NCI-H146 treated with DMSO at 0.1 percent for 48 hours (cell line): Measurements from ENCODE around the gene CMTM3.
A peak's percentile ranks its signal among the peaks of the same experiment; 100 is the strongest.
"Not testable (repeated sequence)": the region's sequence is repeated elsewhere in the genome, so short reads cannot be mapped to it uniquely, and the experiment has no call there.

Source experiments
- DNase-seq: peaks from one replicate; lab custom pipeline; 2025; ENCODE audit not compliant: unreplicated experiment; lab: John Stamatoyannopoulos, UW

The CMTM3 gene

DNA sequence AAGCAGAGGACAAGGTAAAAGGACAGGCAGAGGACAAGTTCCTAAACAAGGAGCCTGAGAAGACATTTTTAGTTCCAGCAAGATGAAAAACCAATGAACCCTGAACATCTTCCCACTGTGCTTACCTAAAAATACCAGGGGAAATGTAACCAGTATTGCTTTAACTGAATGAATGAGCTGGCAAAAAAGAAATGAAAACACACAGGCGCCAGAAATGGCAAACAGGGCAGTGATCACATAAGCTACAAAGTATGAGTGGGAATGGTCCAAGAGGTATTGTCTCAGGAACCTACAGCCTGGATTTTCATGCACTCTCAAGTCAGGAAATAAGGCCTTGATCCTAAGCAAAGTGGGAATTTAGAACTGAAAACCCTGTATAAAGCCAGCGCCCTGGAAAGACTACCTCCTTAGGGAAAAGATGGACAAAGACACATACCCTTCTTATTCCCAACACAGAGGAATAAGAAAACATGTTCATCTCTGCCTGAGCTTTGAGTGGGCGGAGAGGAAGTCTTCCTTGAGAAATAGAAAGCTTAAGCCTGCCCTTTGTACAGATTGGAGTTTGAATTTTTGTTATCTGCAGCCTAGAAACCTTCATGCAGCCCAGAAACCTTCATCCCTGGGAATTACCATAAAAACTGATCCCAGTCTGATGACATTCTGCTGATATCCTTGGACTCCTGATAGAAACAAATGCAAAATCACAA is 23.1 kb upstream of the CMTM3 start:
- no peak for DNase-seq

DNA sequence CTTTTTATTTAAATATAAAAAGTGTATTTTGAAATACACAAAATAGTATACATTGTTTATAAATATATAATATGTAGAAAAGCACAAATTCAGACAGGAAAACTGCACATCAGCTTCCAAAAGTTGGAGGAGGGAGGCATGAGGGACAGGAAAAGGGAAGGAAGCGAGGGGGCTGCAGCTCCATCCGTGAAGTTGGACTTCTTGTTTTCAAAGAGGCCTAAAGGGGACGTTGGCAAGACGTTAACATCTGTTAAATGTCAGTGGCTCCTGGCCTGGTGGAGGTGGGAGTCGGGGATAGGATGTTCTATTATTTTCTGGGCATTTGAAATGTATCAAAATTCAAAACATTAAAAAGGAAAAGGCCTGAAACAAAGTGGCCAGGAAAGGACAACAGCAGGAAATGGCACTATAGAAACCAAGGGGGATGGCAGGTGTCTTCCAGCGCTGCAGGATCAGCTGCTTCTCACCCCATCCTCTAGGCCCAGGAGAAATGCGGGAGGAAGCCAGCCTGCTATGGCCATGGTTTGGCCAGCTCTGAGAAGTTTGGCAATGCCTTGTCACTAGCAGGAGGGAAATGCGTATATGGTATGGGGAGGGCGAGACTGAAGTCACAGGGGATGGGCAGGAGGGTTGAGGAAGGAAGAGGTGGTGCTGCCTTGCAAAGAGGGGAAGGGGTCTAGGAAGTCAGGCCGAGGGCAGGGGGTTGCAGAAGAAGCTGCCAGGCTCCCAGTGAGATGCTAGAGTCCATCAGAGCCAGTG is 18.8 kb upstream of the CMTM3 start:
- DNase-seq: no peak

DNA sequence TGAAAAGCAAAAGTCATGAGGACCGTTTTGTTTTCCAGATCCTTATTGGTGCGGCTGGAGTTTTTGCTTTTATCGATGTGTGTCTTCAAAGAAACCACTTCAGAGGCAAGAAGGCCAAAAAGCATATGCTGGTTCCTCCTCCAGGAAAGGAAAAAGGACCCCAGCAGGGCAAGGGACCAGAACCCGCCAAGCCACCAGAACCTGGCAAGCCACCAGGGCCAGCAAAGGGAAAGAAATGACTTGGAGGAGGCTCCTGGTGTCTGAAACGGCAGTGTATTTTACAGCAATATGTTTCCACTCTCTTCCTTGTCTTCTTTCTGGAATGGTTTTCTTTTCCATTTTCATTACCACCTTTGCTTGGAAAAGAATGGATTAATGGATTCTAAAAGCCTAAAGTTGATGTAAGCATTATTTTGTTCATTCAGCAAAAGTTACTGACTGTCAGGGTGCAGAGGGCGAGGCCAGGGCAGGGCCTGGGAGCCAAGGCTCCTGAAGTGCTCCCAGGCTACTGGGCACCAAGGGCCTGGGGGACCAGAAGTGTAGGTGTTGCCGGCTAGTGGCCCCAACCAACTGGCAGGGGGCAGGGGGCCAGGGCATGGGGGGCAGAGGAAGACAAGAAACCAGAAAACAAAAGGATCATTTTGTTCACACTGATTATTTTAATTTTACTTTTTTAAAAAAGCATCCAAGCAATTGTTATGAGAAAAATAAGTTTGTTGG is 16.5 kb upstream of the CMTM3 start:
- DNase-seq: no peak

DNA sequence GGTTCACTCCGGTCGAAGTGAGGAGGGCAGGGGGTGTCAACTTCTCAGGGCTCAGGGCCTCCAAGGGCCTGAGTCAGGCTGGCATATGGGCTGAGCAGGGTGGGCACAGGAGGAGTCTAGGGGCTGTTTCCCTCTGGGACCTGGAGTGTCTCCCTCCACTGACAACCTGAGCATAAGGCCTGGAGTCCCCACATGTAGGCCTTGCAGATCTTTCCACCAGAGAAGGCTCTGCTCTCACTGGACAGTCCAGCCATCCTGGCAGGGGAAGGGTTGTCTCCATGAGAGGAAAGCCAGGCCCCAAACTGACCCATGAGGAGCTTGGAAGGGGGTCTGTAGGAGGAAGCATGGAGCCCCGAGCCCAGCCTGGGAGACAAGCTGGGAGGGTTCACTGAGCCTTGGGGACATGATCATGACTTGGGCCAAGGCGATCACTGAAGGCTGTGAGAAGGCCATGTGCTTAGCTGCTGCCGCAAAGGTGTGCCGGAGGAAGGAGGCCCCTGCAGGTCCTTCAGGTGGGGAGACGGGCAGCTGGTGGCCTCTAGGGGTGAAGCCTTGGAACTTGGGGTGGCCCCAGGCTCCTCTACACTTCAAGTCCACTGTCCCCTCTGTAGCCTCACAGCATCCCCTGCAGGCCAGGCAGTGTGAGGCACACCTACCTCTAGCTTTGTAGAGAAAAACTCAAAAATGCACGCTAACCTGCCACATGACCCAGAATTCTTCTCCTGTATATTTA is 15.4 kb upstream of the CMTM3 start:
- DNase-seq: no peak

DNA sequence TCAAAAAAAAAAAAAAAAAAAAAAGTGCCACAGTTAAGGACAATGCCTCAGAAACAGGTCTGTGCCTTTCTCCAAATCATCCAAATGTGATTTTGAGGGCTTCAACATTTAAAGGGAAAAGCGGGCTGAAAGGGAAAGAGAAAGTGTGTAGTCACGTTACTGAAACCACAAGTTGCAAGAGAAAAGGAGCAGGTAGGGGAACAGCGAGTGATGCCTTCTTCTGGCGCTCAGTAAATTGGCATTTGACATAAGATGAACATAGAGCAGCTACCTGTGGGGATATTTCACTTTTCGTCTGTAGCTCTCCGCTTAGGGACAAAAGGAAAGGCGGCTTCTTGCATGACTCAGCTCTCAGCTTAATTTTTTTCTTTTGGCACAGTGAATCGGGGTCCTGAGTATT is 14.2 kb upstream of the CMTM3 start:
- DNase-seq: no peak

DNA sequence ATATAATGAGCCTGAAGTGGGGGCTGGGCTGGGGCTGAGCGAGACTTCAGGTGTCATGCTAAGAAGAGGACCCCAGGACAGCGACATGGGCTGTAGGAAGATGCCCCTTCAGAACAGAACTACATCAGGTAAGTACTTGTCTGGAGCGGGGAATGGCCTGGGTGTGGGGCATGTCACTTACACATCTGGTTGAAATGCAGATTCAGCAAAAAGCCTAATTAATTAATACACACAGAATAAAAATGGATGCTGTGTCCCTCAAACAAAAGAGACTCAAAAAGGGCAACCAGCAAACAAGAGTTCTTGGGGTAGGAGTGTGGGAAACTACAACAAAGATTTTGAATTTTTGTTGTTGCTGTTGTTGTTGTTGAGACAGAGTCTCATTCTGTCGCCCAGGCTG is 13.5 kb upstream of the CMTM3 start:
- no peak for DNase-seq

DNA sequence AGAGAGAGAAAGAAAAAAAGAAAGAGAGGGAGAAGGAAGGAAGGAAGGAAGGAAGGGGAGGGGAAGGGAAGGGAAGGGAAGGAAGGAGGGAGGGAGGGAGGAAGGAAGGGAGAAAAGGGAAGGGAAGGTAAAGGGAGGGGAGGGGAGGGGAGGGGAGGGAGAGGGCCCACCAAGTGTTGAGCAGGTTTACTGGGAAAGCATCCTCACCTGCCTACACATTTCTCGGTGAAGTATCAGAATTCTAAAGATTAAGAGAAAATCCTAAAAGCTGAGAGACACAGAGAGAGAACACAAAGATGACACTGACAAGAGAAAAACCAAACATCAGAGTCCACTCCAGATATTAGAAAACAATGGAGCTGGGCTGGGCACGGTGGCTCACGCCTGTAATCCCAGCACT is 12.3 kb upstream of the CMTM3 start:
- no peak for DNase-seq

DNA sequence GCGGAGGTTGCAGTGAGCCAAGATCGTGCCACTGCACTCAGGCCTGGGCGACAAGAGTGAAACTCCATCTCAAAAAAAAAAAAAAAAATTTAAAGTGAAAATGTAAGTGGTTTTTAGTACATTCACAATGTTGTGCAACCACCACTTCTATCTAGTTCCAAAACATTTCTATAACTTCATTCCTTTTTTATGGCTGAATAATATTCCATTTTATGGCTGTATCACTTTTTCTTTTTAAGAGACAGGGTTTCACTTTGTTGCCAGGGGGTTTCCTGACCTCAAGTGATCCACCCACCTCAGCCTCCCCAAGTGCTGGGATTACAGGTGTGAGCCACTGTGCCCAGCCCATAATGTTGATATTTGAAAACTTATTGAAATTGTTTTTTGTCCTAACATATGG is 11.7 kb upstream of the CMTM3 start:
- DNase-seq: no peak

DNA sequence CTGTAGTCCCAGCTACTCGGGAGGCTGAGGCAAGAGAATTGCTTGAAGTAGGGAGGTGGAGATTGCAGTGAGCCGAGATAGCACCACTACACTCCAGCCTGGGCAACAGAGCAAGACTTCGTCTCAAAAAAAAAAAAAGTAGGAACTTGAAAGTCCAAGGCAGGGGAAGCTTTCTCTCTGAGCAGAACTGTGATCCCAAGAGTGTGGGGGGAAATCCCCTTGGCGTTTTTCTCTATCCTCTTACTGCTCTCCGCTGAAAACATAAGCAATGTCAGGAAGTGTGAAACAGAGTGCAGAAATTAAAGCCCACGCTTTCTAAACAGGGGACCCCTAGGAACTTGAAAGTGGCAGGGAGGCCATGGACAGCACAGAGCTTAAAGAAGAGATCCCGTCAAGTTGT is 9.8 kb upstream of the CMTM3 start:
- DNase-seq: no peak

DNA sequence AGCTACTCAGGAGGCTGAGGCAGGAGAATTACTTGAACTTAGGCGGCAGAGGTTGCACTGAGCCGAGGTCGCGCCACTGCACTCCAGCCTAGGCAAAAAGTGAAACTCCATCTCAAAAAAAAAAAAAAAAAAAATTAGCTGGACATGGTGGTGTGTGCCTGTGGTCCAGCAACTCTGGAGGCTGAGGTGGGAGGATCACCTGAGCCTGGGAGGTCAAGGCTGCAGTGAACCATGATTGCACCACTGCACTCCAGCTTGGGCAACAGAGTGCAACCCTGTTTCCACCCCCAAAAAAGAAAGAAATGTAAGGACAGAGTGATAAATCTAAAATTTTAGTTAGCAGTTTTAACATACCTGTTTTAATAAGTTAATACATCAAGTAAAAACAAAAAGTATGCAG is 7.9 kb upstream of the CMTM3 start:
- DNase-seq: not testable (repeated sequence)

DNA sequence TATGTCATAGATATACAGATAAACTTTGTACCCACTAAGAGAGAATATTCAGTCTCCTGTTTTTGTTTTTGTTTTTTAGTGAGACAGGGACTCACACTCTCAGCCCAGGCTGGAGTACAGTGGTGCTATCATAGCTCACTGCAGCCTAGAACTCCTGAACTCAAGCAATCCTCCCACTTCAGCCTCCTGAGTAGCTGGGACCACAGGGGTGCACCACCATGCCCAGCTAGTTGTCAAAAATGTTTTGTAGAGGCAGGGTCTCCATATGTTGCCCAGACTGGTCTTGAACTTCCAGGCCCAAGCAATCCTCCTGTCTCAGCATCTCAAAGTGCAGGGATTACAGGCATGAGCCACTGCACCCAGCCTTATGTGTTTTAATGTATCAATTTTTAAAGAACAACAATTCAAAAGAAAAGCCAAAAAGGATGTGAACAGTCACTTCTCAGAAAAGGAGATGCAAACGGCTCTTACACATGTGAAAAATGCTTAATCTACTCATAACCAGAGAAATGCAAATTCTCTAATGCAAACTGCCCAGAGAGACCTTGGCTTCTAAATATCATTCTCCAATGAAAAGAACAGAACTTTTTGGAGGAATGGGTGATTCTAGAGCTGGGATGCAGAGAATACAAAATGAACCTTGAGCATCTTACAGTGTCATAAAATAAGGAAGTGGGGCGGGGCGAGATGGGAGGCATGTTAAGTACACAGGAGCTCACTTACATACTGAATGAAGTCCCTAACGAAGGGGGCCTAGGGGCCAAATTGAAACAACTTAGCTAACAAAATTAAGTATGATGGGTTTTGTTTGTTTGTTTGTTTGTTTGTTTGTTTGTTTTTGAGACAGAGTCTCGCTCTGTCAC is 7.3 kb upstream of the CMTM3 start:
- DNase-seq: no peak

DNA sequence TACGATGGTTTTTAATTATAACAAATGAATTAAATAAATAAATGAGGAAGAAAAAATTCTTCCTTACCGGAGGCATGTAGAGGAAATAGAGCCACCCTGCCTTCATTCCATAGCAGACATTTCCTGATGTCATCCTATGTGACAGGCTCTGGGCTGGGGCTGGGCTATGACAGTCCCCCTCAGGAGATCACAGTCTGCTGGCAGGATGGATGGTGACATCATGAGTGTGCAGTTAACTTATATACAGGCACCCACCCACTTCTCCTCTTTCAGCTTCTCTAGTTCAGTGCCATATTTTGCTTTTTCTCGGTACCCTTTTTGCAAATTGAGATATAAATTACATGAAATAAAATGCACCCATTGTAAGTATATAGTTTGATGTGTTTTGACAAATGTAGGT is 6.4 kb upstream of the CMTM3 start:
- DNase-seq: no peak

DNA sequence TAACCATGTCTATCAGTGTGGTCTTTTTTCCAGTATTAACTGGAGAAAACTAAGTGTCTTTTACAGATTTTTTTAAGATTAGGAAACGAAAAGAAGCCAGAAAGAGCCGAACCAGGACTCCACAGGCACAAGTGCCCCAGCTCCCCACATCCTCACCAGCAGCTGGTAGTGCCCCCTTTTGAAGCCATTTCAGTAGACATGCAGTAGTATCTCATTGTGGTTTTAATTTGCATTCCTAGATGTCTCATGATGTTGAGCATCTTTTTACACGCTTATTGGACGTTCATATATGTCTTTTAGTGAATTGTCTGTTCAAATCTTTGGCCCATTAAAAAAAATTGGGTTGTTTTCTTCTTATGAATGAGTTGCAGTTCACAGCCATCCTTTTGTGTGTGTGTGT is 4.8 kb upstream of the CMTM3 start:
- no peak for DNase-seq

DNA sequence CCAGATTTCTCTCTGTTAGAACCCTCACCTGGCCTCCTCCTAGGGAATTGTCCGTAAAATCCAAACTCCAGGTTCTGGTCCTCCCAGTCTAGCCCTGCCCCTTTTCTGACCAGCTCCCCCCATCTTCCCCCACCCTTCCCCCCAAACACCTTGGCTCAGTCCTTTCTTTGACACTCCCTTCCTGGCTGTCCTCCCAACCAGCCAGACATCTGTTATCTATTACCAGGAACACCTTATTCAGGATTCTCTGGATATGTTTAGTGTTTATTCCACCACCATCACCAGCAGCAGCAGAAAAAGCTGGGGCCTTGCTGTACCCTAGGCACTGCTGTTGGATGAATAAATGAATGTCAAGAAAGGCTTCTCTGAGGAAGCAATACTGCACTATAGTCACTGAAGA is 4.0 kb upstream of the CMTM3 start:
- no peak for DNase-seq

DNA sequence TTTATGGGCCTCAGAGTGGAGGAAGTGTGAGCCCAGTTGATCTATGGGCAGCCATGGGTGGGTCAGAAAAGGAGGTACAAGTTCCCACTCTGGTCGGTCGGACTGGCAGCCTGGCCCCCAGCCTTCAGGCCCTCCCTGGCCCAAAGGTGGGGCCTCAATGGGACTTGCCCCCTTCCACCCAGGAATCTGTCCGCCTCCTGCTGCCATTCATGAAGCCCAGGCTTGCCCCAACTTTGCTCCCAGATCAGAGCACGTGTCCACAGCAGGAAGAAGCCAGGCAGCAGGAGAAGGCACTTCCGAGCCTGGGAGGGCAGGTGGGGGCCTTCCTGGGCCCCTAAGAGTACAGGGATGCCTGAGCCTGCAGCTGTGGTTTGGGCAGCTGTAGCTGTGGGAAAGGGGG is 3.0 kb upstream of the CMTM3 start:
- no peak for DNase-seq

DNA sequence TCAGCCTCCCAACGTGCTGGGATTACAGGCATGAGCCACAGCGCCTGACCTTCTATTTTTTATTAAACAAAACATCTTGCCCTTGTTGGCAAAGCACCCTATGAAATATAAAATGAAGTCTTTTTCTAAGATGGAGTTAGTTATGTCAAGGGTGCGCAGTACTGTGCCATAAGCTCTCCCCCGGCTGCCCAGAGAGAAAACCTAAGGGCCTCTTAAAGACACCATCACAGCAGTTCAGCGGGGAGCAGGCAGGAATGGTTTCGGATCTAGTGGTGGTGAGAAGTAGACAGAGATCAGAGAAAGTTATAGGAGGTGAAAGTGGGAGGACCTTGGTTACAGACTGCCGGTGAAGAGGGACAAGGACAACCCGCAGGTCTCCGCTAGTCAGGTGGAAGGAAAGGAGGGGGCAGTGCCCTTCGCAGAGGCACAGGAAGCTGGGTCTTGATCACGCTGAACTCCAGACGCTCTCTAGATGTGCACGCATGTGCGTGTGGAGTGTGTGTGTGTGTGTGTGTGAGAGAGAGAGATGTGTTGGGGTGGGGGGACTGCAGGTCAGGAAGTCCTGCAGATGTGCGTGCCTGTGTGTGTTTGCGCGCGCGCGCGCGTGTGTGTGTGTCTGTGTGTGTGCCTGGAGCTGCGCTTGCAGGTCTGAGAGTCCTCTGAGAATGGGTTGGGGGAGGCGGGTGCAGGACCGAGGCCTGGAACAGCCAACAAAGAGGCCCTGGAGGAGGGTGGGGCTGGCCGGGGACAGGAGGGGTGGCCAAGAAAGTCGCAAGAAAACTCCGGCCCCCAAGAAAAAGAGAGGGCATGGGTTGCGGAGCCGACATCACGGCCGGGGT is 748 bp upstream of the CMTM3 start:
- peak; percentile 24 for DNase-seq

DNA sequence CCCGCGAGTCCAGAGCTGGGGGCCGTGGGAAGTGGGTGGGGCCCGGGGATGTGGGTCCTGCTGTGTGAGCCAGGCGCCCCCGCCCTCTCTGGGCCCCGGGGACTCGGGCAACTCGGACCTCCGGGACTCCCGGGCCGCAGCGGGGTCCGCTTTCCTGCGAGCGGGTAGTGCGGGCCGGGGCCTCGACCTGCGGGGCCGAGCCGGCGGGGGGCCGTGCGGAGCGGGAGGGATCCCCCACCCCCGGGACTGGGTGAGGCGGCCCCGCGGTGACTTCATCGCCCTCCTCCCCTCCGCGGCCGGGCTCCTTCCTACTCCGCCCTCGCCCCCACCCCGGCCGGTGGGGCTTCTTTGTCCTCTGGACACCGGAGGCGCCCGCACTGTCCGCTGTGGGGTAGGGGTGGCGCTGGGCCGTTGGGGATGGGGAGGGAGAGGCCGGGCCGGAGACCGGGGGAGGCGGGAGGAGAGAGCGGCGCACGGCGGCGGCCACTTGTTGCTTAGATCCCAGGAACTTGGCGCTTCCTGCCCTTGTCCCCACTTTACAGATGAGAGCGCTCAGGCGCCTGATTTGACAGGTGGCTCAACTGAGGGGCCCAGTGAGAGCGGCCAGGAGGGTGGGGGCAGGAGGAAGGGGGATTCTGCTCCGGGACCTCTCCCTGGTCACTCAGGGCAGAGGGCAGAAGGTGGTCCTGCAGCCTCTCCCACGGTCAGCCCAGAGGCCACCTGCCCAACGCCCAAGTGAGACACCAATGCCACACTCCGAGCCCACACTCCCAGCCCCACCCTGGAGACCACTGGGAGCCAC is 874 bp downstream of the CMTM3 start:
- DNase-seq: no peak

DNA sequence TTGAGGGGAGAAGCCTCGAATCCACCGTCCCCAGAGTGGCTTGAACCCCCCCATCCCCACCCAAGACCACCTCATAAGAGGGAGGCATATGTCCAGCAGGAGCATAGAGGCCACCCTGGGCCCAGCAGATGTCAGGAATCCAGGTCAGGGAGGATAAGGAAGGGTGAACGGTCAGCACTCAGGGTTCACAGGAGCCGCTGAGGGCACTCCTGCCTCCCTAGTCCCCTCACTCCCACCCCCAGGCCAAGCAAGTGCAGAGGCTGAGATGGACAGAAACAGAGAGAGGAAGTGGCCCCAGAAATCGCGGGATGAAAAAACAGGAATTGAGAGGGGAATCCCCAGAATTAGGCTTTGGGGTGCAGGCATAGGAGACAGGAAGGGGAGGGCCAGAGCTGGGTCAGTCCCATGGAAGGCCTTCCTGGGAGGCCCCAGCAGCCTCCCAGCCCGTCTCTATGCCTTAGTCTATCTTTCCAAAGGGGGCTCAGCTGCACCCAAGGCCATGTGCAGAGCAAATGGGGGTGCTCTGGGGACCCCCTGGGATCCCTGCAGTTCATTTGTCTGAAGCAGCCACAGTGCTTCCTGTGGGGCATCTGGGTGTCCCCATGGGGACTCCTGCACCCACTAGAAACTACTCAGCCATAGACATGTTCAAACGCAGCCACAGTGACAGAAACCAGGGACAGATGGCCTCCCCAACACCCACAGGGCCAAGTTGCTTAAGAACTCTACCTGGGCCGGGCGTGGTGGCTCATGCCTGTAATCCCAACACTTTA is 1.7 kb downstream of the CMTM3 start:
- no peak for DNase-seq
